Measurements from ENCODE around the gene GTPBP1. TPM values are rescaled to one million over a fixed set of nuclear protein-coding genes. Genes with fewer than 3 reads are reported as not detected.

Gene GTPBP1
- polyA plus RNA-seq, 3 donors: 42.3 to 64.1 (median 56.7) TPM

- no peak for DNase-seq
Measured at GRCh38 chr22:38756711-38757463, 51.1 kb downstream of the GTPBP1 start.

- DNase-seq: no peak
Measured at GRCh38 chr22:38757464-38757757, 51.7 kb downstream of the GTPBP1 start.

- DNase-seq: no peak
Measured at GRCh38 chr22:38758276-38758945, 52.7 kb downstream of the GTPBP1 start.

DNA sequence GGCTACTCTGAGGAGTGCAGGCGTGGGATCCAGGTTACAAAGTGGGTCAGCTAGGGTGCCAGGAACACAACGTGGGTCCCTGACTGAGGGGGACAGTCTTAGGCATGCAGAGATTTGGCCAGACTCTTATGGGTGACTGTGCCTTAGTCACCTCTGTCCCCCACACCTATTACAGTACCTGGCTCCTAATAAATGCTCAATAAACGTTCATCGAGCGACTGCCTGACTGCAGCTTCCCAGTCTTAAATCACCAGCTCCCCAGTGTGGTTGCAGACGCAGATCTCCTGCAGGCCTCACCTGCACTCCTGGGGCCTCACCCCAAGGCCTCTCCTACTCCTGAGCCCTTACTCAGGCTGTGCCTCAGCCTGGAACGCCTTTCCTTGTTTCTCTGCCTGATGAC, 53.3 kb downstream of the GTPBP1 start:
- DNase-seq: no peak

GRCh38 chr22:38760477-38761201, 54.9 kb downstream of the GTPBP1 start:
- DNase-seq: peak; percentile 15

DNA sequence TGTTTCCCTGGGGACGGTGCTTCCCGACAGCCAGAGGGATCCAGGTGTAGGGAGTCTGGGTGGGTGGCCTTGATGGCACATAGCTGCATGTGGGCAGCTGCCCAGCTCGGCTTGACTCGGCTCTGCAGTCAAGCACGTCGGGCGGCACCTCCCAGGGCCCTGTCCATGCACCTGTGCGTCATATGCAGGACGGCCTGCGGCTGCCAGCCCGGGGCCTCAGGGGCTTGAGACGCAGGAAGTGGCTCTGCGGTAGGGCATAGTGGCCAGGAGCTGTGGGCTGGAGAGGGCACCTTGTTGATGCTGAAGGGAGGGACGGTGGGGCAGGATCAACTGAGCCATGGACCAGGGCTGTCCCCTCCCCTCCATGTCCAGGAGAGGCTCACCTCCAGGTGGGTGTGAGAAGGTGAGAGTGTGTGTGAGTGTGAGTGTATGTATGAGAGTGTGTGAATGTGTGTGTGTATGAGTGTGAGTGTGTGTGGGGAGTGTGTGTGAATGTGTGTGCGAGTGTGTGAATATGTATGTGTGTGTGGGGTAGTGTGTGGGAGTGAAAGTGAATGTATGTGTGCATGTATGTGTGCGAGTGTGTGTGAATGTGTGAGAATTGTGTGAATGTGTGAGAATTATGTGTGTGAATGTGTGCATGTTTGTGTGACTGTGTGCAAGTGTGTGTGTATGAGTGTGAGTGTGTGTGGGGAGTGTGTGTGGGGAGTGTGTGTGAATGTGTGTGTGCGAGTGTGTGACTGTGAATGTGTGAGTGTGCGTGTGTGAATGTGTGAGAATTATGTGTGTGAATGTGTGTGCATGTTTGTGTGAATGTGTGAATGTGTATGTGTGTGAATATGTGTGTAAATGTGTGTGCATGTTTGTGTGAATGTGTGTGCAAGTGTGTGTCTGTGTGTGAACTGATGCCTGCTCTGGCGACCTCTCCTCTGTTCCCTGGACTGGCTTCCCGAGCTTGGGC, 55.7 kb downstream of the GTPBP1 start:
- no peak for DNase-seq

GRCh38 chr22:38762551-38762983, 56.8 kb downstream of the GTPBP1 start:
- DNase-seq: no peak

- peak; percentile 54 for DNase-seq
Measured at GRCh38 chr22:38766076-38766777, 60.5 kb downstream of the GTPBP1 start.

DNA sequence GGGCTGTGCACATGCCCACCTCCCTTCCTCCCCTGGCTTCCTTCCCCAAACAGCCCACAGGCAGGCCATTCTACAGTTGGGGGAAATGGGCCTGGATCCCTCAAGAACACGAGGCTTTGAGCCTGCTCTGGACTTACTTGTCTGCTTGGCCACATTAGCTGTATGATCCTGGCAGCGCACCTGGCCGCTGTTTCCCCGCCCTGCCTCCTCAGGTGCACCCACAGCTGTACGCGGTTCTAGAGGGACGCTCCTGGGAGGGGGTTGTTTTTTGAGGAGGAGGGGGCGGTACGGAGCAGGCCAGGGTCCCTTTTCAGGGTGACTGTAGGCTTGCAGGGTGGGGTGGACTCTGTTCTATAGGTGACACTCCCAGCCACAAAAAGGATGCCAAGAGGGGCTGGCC, 61.6 kb downstream of the GTPBP1 start:
- no peak for DNase-seq

GRCh38 chr22:38768036-38768435, 62.3 kb downstream of the GTPBP1 start:
- no peak for DNase-seq

- no peak for DNase-seq
Measured at GRCh38 chr22:38770257-38770949, 64.7 kb downstream of the GTPBP1 start.

DNA sequence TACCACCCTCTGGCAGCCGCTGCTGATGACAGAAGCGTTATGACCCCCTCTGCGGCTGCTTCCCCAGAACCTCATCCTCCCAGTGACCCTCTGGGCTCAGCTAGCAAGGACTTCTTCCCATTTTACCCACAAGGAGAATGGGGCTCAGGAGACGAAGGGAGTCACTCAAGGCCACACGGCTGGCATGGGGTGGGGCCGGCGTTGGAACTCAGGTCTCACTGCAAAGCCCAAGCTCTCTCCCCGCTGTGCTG, 66.8 kb downstream of the GTPBP1 start:
- DNase-seq: no peak

DNA sequence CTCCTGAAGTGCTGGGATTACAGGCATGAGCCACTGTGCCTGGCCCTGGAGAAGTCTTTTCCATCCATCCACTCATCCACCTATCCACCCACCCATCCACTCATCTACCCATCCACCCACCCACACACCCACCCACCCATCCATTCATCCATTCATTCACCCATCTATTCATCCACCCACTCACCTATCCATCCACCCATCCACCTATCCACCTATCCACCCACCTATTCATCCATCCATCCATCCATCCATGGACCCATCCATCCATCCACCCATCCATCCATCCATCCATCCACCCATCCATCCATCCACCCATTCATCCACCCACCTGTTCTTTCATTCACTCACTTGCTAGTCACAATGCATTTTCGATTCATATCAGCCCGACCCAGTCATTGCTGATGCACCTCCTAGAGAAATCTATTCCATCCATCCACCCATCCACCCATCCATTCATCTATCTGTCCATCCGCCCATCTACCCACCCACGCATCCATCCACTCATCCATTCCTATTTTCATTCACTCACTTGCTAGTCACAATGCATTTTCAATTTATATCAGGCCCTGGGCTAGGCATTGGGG, 67.7 kb downstream of the GTPBP1 start:
- no peak for DNase-seq

DNA sequence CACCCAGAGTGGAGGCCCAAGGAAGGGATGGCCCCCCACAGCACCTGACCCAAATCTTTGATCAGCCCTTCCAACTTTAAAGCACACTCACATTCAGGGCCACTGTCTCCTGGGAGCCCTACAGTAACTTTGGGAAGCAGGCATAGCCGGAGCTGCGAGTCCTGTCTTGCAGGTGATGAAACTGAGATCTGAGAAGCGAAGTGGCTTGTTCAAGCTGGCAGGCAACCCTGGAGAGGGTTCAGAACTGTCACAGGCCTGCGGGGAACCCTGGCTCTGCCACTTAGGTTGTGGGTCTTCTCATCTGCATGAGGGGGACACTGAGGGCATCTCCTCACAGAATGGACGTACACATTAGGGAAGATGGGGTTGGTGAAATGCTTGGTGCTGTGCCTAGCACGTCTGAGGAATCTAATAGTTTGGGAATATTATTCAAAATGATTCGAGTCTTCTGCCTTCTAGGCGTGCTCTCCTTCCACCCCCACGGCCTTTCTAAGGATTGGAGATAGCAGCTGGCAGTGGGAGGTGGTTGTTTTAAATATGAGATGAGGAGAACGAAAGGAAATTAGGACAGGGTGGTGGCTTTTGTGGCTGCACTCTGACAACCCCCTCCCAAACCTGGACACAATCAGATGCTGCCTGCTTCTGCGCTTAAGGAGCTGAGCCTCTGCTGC, 68.9 kb downstream of the GTPBP1 start:
- DNase-seq: no peak

DNA sequence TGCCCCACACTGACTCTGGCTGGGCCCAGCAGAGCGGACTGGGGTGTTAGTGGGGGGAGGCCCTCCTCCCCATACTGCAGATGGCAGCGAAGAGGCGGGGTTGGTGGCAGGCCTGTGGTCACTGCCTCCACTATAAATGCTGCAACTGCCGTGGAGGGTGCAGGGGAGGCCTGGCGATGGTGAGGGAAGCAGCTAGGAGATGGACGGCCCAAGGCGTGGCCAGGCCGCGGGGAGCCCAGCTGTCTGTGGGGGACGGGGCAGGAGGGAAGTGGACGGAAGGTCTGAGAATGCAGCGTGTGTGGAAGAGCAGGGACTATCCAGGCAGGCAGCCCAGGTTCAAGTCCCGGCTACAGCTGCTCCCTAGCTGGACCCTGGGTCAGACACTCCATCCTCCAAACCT, 69.9 kb downstream of the GTPBP1 start:
- no peak for DNase-seq

GRCh38 chr22:38776086-38776485, 70.3 kb downstream of the GTPBP1 start:
- no peak for DNase-seq

- no peak for DNase-seq
Measured at GRCh38 chr22:38777087-38777671, 71.4 kb downstream of the GTPBP1 start.

DNA sequence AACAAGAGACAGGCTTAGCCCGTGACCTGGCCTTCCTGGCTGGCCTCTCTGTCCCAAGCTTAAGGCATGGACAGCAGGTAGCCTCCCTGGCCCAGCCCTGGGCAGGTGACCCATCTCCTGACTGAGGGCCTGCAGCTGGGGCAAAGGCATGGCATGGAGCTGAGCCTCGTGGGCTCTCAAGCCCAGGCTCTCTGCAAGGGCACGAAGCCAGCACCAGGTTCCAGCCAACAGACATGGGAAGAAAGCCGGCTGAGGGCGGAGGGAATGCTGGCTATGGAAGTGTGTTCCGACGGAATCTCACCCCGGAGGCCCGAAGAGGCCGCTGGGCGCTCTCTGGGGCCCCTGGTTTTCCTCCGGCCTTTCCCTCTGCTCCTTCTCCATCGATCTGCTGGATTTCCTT, 75.3 kb downstream of the GTPBP1 start:
- no peak for DNase-seq

DNA sequence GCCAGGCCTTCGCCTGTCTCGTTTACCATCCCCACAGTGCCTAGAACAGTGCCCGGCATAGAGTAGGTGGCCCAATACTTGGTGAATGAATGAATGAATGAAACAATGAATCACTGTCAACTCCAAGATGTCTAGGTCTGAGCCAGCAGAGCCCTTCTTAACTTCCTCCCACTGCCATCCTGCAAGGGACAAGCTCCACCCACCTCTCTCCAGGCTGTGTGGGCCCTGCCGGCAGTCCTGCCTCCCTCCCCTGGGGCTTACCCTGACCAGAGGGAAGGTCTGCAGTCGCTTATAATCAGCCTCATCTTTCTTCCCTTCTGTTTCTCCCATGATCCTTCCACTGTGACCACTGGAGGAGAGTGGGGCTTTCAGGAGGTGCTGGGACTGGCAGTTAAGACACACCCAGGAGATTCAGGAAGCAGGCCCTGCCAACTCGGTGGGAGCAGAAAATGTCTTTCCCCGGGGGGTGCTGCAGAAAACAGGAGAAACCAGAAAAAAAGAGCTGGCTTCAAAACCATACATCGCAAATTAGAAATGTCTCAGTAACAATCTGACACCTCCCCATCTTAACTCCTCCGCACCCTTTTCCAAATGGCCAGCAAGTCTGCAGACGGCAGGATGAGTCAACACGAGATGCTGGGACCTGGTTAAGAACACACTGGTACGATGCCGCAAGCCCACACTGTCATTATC, 76.8 kb downstream of the GTPBP1 start:
- DNase-seq: no peak

Measured in renal pelvis (tissue), 4 donors.